Measurements from ENCODE around the gene SUN2.

GRCh38 chr22:38741166-38741565 lies 14.6 kb downstream of the SUN2 start:
- TF ChIP-seq, protein P1, sequence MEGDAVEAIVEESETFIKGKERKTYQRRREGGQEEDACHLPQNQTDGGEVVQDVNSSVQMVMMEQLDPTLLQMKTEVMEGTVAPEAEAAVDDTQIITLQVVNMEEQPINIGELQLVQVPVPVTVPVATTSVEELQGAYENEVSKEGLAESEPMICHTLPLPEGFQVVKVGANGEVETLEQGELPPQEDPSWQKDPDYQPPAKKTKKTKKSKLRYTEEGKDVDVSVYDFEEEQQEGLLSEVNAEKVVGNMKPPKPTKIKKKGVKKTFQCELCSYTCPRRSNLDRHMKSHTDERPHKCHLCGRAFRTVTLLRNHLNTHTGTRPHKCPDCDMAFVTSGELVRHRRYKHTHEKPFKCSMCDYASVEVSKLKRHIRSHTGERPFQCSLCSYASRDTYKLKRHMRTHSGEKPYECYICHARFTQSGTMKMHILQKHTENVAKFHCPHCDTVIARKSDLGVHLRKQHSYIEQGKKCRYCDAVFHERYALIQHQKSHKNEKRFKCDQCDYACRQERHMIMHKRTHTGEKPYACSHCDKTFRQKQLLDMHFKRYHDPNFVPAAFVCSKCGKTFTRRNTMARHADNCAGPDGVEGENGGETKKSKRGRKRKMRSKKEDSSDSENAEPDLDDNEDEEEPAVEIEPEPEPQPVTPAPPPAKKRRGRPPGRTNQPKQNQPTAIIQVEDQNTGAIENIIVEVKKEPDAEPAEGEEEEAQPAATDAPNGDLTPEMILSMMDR (IDR thresholded peaks at IDR 0.05) = no peak
- no peak for TF ChIP-seq POLR2A (IDR thresholded peaks at IDR 0.05)
- no peak for TF ChIP-seq EP300 (IDR thresholded peaks at IDR 0.05)

All from upper lobe of left lung (tissue), 4 donors.